A549 treated with CORT108297 at 1 μM for 4 hours (cell line): Measurements from ENCODE around the gene IGFBP4. TPM values are rescaled to one million over a fixed set of nuclear protein-coding genes. Genes with fewer than 3 reads are reported as not detected.

Source experiments
- total RNA-seq: library from RNA; stranded (reverse); fragments of 200-300 nt; extraction: Qiagen RNA extraction; gene quantifications from 5 replicates; pipeline ENCODE4 v1.2.3, GENCODE V29; 2022

IGFBP4 gene
- 2,114 to 2,923 TPM (median 2,705 TPM) in 5 replicates for total RNA-seq

GRCh38 chr17:40443196-40443987, at the start of gene IGFBP4:
TSS of gene IGFBP4 (plus strand) at chr17:40443450. CDS start at chr17:40443736, 286 bp downstream.

GRCh38 chr17:40417609-40418427, 25.4 kb upstream of the IGFBP4 start, which contains the start of gene TOP2A:
TSS of gene TOP2A (minus strand) at chr17:40417896. CDS start at chr17:40417791, 105 bp downstream.

GRCh38 chr17:40501499-40501911, 58.3 kb downstream of the IGFBP4 start, which contains the start of gene TNS4:
TSS of gene TNS4 (minus strand) at chr17:40501623. CDS start at chr17:40496425, 5,198 bp downstream.

Other genes starting within 250 kb of the IGFBP4 start
- 17.5 to 23.7 TPM (median 21.1 TPM) in 5 replicates for gene WIPF2, start 224.1 kb upstream of the IGFBP4 start, total RNA-seq
- gene CDC6, start 155.6 kb upstream of the IGFBP4 start, total RNA-seq = 50.1 to 58.7 TPM (median 53.6 TPM) in 5 replicates
- gene RARA, start 134.3 kb upstream of the IGFBP4 start, total RNA-seq = 35.0 to 47.0 TPM (median 36.8 TPM) in 5 replicates
- 0.31 to 1.2 TPM (median 0.92 TPM) in 5 replicates for gene GJD3, start 78.7 kb upstream of the IGFBP4 start, total RNA-seq
- gene TOP2A, start 25.6 kb upstream of the IGFBP4 start, total RNA-seq = 206 to 295 TPM (median 221 TPM) in 5 replicates
- 118 to 182 TPM (median 158 TPM) in 5 replicates for gene TNS4, start 58.2 kb downstream of the IGFBP4 start, total RNA-seq
- 0.51 to 1.1 TPM (median 1.0 TPM) in 5 replicates for gene CCR7, start 122.0 kb downstream of the IGFBP4 start, total RNA-seq
- 107 to 116 TPM (median 111 TPM) in 5 replicates for gene SMARCE1, start 204.4 kb downstream of the IGFBP4 start, total RNA-seq
- 0.27 to 0.69 TPM (median 0.52 TPM) in 5 replicates for gene KRT222, start 221.7 kb downstream of the IGFBP4 start, total RNA-seq